Measurements from ENCODE around the gene MAFG. TPM values are rescaled to one million over a fixed set of nuclear protein-coding genes. Genes with fewer than 3 reads are reported as not detected.
A peak's percentile ranks its signal among the peaks of the same experiment; 100 is the strongest.

MAFG gene
- total and polyA plus RNA-seq, 2 experiments from 2014 or later, result 17.2 to 33.4 TPM

GRCh38 chr17:81961087-81961511 is 33.6 kb upstream of the MAFG start, which contains the start of gene NOTUM (continued):
- no peak for TF ChIP-seq REST (IDR thresholded peaks at IDR 0.05; ENCODE audit: unreplicated experiment)

GRCh38 chr17:81960130-81960958 is 32.8 kb upstream of the MAFG start:
- H3K4me3 ChIP-seq, result peak overlapping the region; percentile 48
- no peak overlapping the region for H3K27ac ChIP-seq (ENCODE audit: low read depth)
- H2AFZ ChIP-seq, result no peak overlapping the region
- no peaks in the 10 kb centered on the region for H3K36me3 ChIP-seq (ENCODE audit: insufficient read depth)
- peaks cover 5% of the 10 kb centered on the region; the same call in 1 of the 2 replicates for H3K4me1 ChIP-seq (ENCODE audit: insufficient read depth)
- H4K20me1 ChIP-seq (replicated peaks; ENCODE audit: insufficient read depth), result 0 out of 2 replicates have a peak, but pooled peaks cover 6% of the 10 kb centered on the region
- H3K79me2 ChIP-seq (replicated peaks; ENCODE audit: insufficient read depth), result no peaks in the 10 kb centered on the region
- DNase-seq (ENCODE audit: low spot score) (peak; percentile 66), ATAC-seq (peak; percentile 22)
- no peak overlapping the region for H3K27ac Mint-ChIP-seq
- no peaks in the 10 kb centered on the region for H3K9me2 ChIP-seq (ENCODE audit: insufficient read depth)
- H3K4me2 ChIP-seq, result peak overlapping the region; percentile 69
- H3K4me1 Mint-ChIP-seq, result no peaks in the 10 kb centered on the region; the same call in 2 of the 3 replicates
- H3K4me3 Mint-ChIP-seq, result peak overlapping the region; percentile 44; the same call in 2 of the 3 replicates
- H3K27me3 ChIP-seq (ENCODE audit: insufficient read depth), result peaks cover 83% of the 10 kb centered on the region
- peaks cover 12% of the 10 kb centered on the region for H3F3A ChIP-seq (replicated peaks; ENCODE audit: low read depth)
- H3K9me3 Mint-ChIP-seq, result peaks cover 3% of the 10 kb centered on the region; the same call in 1 of the 3 replicates
- H3K36me3 Mint-ChIP-seq (ENCODE audit: low read depth), result no peaks in the 10 kb centered on the region; the same call in 2 of the 3 replicates
- TF ChIP-seq CTCF (conservative IDR thresholded peaks at IDR 0.05; ENCODE audit: low read depth in 2 of 2), result no peak
- TF ChIP-seq EZH2phosphoT487 (IDR thresholded peaks at IDR 0.05; ENCODE audit: unreplicated experiment), result no peak
- TF ChIP-seq EZH2 (IDR thresholded peaks at IDR 0.05; ENCODE audit: low read depth, unreplicated experiment), result peak; percentile 77
- peaks cover 59% of the 10 kb centered on the region for H3K27me3 Mint-ChIP-seq (ENCODE audit: insufficient read depth, low read depth, poor library complexity)
